HepG2 (cell line): ENCODE data around the gene EGFLAM. TPM values are rescaled to one million over a fixed set of nuclear protein-coding genes. Genes with fewer than 3 reads are reported as not detected.

Source experiments
- KLF16 ChIP-seq, 2 experiments: sonication (generic) in 1 of 2; formaldehyde crosslinking in 1 of 2; IDR thresholded peaks; 2 replicates each; pipeline versions ENCODE4 v1.6.1 to v1.8.0; 2016 to 2023; ENCODE audit warnings: missing genetic modification reagents in 2 of 2, missing compliant biosample characterization in 1 of 2
- KMT2B ChIP-seq: IDR thresholded peaks from 2 replicates; pipeline ENCODE4 v1.6.1; 2016; ENCODE audit warnings: missing genetic modification reagents, missing compliant biosample characterization
- PRPF4 ChIP-seq: fragments of 200-400 bp; formaldehyde crosslinking; IDR thresholded peaks from 2 replicates; pipeline ENCODE4 v1.6.1; 2016; ENCODE audit warnings: low read length, low read depth; ENCODE audit not compliant: poor library complexity, severe bottlenecking
- SMARCE1 ChIP-seq: fragments of 450-650 bp; IDR thresholded peaks from 2 replicates; pipeline ENCODE4 v1.6.1; 2017; ENCODE audit warnings: borderline replicate concordance
- ZNF10 ChIP-seq: sonication (generic); formaldehyde crosslinking; IDR thresholded peaks from 2 replicates; pipeline ENCODE4 v1.4.0; 2020; ENCODE audit warnings: mild to moderate bottlenecking, low read depth, missing genetic modification reagents, borderline replicate concordance
- ZNF124 ChIP-seq: sonication (generic); formaldehyde crosslinking; IDR thresholded peaks from 2 replicates; pipeline ENCODE4 v1.4.0; 2020; ENCODE audit warnings: missing genetic modification reagents
- ZNF530 ChIP-seq: sonication (generic); formaldehyde crosslinking; IDR thresholded peaks from 2 replicates; pipeline ENCODE4 v1.5.0; 2020; ENCODE audit warnings: low read depth, mild to moderate bottlenecking, missing genetic modification reagents
- ZNF543 ChIP-seq: sonication (generic); formaldehyde crosslinking; IDR thresholded peaks from 2 replicates; pipeline ENCODE4 v1.4.0; 2020; ENCODE audit warnings: mild to moderate bottlenecking, missing genetic modification reagents
- ZNF572 ChIP-seq: sonication (generic); formaldehyde crosslinking; IDR thresholded peaks from 2 replicates; pipeline ENCODE4 v1.5.1; 2020; ENCODE audit warnings: mild to moderate bottlenecking, missing genetic modification reagents
- polyA plus RNA-seq, 8 experiments: library from polyadenylated mRNA; depleted of rRNA in 3 of 8; stranded (reverse) in 7 of 8; unstranded in 1 of 8; fragments of >200 nt; fragmentation: Illumina TruSeq in 4 of 8; extraction: Trizol in 4 of 8; gene quantifications; 2 replicates each; pipeline versions ENCODE4 v1.2.1 to v1.2.3, GENCODE V29; 2011 to 2016; ENCODE audit warnings: low read depth in 4 of 8, missing spikeins in 1 of 8, mixed read lengths in 1 of 8; ENCODE audit not compliant: insufficient read depth in 1 of 8
- total RNA-seq, 5 experiments: library from RNA; depleted of rRNA; stranded (reverse); fragments of >200 nt; fragmentation: Illumina TruSeq; extraction: Trizol; gene quantifications; 2 replicates each; pipeline ENCODE4 v1.2.3, GENCODE V29; 2016; ENCODE audit warnings: low read depth in 1 of 5
- TF ChIP-seq, protein P1 (sequence below): sonication (generic); formaldehyde crosslinking; IDR thresholded peaks from 2 replicates; pipeline ENCODE4 v1.9.0; 2022; ENCODE audit warnings: low read depth, missing genetic modification reagents
- TF ChIP-seq, protein P2 (sequence below): sonication (generic); formaldehyde crosslinking; IDR thresholded peaks from 2 replicates; pipeline ENCODE4 v1.4.0; 2020; ENCODE audit warnings: missing genetic modification reagents

EGFLAM gene
- total and polyA plus RNA-seq, 2 of the 13 experiments (the other 11 are each of a cell fraction or from before 2014, with no cell fraction given), result not detected

DNA sequence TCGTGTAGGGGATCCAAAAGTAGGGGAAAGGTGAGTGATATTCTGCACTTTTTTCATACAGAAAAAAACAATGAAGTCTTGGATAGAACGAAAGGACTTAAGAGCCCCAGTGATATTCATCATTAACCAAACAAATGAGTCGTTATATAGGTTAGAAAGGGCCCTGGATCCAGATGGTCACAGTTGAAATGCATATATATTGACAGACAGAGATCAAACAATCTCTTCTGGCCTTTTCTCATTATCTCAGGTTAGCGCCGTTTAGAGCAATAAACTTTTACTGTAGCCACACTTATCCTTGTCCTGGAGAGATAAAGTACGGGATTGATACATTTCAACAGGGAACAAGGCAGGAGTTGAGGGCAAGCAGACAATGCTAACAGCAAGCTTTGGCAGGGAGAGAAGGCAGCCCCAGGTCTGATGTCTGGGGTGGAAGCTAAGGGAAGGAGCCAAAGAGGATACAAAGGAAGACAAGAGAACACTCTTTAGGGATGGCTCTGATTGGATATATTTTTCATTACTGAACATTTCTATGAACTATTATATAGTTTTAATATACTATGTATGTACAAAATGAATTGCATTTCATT is 221.1 kb downstream of the EGFLAM start (continued):
- TF ChIP-seq, protein P1, sequence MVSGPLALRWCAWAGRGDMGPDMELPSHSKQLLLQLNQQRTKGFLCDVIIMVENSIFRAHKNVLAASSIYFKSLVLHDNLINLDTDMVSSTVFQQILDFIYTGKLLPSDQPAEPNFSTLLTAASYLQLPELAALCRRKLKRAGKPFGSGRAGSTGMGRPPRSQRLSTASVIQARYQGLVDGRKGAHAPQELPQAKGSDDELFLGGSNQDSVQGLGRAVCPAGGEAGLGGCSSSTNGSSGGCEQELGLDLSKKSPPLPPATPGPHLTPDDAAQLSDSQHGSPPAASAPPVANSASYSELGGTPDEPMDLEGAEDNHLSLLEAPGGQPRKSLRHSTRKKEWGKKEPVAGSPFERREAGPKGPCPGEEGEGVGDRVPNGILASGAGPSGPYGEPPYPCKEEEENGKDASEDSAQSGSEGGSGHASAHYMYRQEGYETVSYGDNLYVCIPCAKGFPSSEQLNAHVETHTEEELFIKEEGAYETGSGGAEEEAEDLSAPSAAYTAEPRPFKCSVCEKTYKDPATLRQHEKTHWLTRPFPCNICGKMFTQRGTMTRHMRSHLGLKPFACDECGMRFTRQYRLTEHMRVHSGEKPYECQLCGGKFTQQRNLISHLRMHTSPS (CRISPR knock-in tag), result no peak
- TF ChIP-seq KMT2B (no peak), ZNF10 (CRISPR knock-in tag) (no peak), SMARCE1 (no peak), ZNF530 (CRISPR knock-in tag) (no peak), KLF16 (CRISPR knock-in tag; IDR thresholded peaks at IDR 0.05) (no peak), ZNF543 (CRISPR knock-in tag) (no peak), ZNF124 (CRISPR knock-in tag) (no peak), ZNF572 (no peak), PRPF4 (no peak)
- TF ChIP-seq, protein P2, sequence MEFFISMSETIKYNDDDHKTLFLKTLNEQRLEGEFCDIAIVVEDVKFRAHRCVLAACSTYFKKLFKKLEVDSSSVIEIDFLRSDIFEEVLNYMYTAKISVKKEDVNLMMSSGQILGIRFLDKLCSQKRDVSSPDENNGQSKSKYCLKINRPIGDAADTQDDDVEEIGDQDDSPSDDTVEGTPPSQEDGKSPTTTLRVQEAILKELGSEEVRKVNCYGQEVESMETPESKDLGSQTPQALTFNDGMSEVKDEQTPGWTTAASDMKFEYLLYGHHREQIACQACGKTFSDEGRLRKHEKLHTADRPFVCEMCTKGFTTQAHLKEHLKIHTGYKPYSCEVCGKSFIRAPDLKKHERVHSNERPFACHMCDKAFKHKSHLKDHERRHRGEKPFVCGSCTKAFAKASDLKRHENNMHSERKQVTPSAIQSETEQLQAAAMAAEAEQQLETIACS, result no peak
